Measurements from ENCODE around the gene TAS2R31.

DNA sequence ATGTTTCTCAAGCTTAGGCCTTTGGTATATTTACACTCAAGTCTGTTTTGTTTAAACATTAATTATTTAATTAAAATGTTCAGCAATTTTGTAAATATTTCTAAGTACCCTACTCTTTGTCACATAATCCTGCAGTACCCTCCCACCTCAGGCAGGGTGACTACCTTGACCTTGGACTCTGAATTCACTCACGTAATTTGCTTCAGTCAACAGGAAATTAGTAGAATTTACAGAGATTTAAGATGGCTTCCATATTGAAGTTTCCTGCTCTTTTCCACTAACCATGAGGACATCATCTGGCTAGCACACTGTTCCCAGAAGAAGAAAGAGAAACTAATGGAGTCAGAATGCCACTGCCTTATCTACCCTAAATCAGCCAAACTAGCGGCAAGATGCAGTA is 7.8 kb downstream of the TAS2R31 start:
- TF ChIP-seq POLR2AphosphoS5 (IDR thresholded peaks at IDR 0.05; ENCODE audit: low read depth, low read length) (no peak), REST (IDR thresholded peaks at IDR 0.05; ENCODE audit: insufficient read depth in 1 of 2, low read depth in 2 of 2, low read length in 2 of 2) (no peak)
